ENCODE measurements around the gene SERPINA9. TPM values are rescaled to one million over a fixed set of nuclear protein-coding genes. Genes with fewer than 3 reads are reported as not detected.
"Not testable (repeated sequence)": the region's sequence is repeated elsewhere in the genome, so short reads cannot be mapped to it uniquely, and the experiment has no call there.

The SERPINA9 gene
- total RNA-seq, 1 experiment from 2014 or later, result not detected

- in situ Hi-C loops (cut with HindIII; ENCODE audit: low sequenced_read_pairs), result no loop called here
- no peak for DNase-seq (ENCODE audit: low spot score)
Measured at GRCh38 chr14:94441531-94442205, 34.3 kb downstream of the SERPINA9 start.

- in situ Hi-C loops (cut with HindIII; ENCODE audit: low sequenced_read_pairs), result no loop called here
Measured at GRCh38 chr14:94441130-94441529, 34.9 kb downstream of the SERPINA9 start.

GRCh38 chr14:94439453-94440057 is 36.4 kb downstream of the SERPINA9 start:
- in situ Hi-C loops (cut with HindIII; ENCODE audit: low sequenced_read_pairs), result no loop called here
- no peak for DNase-seq (ENCODE audit: low spot score)

More at GRCh38 chr14:94441130-94441529, 34.9 kb downstream of the SERPINA9 start:
- DNase-seq (ENCODE audit: low spot score), result no peak

GRCh38 chr14:94428610-94429009 is 47.4 kb downstream of the SERPINA9 start:
- in situ Hi-C loops (cut with HindIII; ENCODE audit: low sequenced_read_pairs), result no loop called here
- DNase-seq (ENCODE audit: low spot score), result no peak

- in situ Hi-C loops (cut with HindIII; ENCODE audit: low sequenced_read_pairs), result no loop called here
- no peak for DNase-seq (ENCODE audit: low spot score)
Measured at GRCh38 chr14:94427016-94427613, 48.9 kb downstream of the SERPINA9 start.

- in situ Hi-C loops (cut with HindIII; ENCODE audit: low sequenced_read_pairs), result no loop called here
- no peak for DNase-seq (ENCODE audit: low spot score)
Measured at GRCh38 chr14:94426526-94426925, 49.5 kb downstream of the SERPINA9 start.

- no peak for DNase-seq (ENCODE audit: low spot score)
- in situ Hi-C loops (cut with HindIII; ENCODE audit: low sequenced_read_pairs), result no loop called here
Measured at GRCh38 chr14:94424371-94424770, 51.6 kb downstream of the SERPINA9 start.

- in situ Hi-C loops (cut with HindIII; ENCODE audit: low sequenced_read_pairs), result no loop called here
Measured at GRCh38 chr14:94423453-94424056, 52.4 kb downstream of the SERPINA9 start.

GRCh38 chr14:94421316-94421715 is 54.7 kb downstream of the SERPINA9 start:
- DNase-seq (ENCODE audit: low spot score), result no peak
- in situ Hi-C loops (cut with HindIII; ENCODE audit: low sequenced_read_pairs), result no loop called here

More at GRCh38 chr14:94423453-94424056, 52.4 kb downstream of the SERPINA9 start:
- peak; percentile 50 for DNase-seq (ENCODE audit: low spot score)

GRCh38 chr14:94417497-94418205 is 58.3 kb downstream of the SERPINA9 start:
- DNase-seq (ENCODE audit: low spot score); in situ Hi-C loops (cut with HindIII; ENCODE audit: low sequenced_read_pairs): not testable (repeated sequence)

Other genes with a start within 250 kb of the SERPINA9 start
- gene SERPINA10, start 182.9 kb downstream of the SERPINA9 start, total RNA-seq (2014; rRNA removed; shearing (Covaris generic)), result not detected in 2 replicates
- gene SERPINA6, start 152.9 kb downstream of the SERPINA9 start, total RNA-seq (2014; rRNA removed; shearing (Covaris generic)), result not detected in 2 replicates
- not detected in 2 replicates for gene SERPINA2, start 109.5 kb downstream of the SERPINA9 start, total RNA-seq (2014; rRNA removed; shearing (Covaris generic))
- gene SERPINA1, start 87.6 kb downstream of the SERPINA9 start, total RNA-seq (2014; rRNA removed; shearing (Covaris generic)), result not detected in 2 replicates
- not detected in 2 replicates for gene SERPINA11, start 23.4 kb downstream of the SERPINA9 start, total RNA-seq (2014; rRNA removed; shearing (Covaris generic))
- not detected in 2 replicates for gene SERPINA12, start 33.3 kb upstream of the SERPINA9 start, total RNA-seq (2014; rRNA removed; shearing (Covaris generic))
- gene SERPINA4, start 85.2 kb upstream of the SERPINA9 start, total RNA-seq (2014; rRNA removed; shearing (Covaris generic)), result not detected in 2 replicates
- not detected in 2 replicates for gene SERPINA5, start 105.2 kb upstream of the SERPINA9 start, total RNA-seq (2014; rRNA removed; shearing (Covaris generic))
- not detected in 2 replicates for gene SERPINA3, start 136.2 kb upstream of the SERPINA9 start, total RNA-seq (2014; rRNA removed; shearing (Covaris generic))